Stimulated activated CD4-positive, alpha-beta T cell treated with anti-CD3 and anti-CD28 coated beads, TNF-alpha, amount 100 ng/mL, for 48 hours (primary cell): ENCODE measurements around the gene MYO16.
"Not testable (repeated sequence)": the region's sequence is repeated elsewhere in the genome, so short reads cannot be mapped to it uniquely, and the experiment has no call there.

ENCODE experiments used
- DNase-seq, 3 donors: peaks; one replicate each; pipeline ENCODE4 v3.0.0-alpha.2; 2020; ENCODE audit warnings: low read depth in 3 of 3

The MYO16 gene

GRCh38 chr13:108895220-108895704 is 265.9 kb downstream of the MYO16 start:
- DNase-seq: no peak

GRCh38 chr13:108897955-108898354 is 268.5 kb downstream of the MYO16 start:
- DNase-seq: no peak

- no peak for DNase-seq
These were observed 273.2 kb downstream of the MYO16 start for GRCh38 chr13:108902405-108903155.

- DNase-seq: no peak
These were observed 274.2 kb downstream of the MYO16 start for GRCh38 chr13:108903613-108904012.

DNA sequence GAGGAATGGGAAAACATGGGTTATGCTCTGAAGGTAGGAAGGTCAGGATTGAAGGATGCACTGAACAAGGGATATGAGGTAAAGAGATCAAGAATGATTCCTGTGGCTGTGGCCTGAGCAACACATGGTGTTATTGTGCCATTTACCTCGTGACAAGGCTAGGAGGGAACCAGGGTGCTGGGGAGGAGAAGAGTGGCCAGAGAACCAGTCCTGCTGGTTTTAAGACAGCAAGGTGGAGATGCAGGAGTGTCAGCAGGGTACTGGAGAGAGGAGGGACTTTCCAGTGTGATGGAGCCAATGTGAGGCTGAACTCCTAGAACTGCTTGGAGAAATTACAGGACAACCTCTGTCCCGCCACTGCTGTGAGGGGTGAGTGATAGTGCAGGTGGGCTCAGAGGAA is 282.4 kb downstream of the MYO16 start:
- no peak for DNase-seq

DNA sequence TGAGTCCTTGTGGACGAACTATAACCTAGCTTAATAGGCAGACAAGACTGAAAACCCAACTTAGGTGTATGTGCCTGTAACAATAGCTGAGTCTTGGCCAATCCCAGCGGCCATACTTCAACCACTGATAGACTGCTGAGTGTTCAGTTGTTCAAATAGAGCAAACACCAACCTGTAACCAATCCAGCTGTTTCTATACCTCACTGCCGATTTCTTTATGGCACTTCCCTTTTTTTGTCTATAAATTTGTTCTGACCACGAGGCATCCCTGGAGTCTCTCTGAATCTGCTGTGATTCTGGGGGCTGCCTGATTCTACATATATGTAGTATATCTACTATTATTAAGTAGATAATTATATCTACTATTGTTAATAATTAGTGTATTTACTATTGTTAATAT is 284.3 kb downstream of the MYO16 start:
- not testable (repeated sequence) for DNase-seq

GRCh38 chr13:108915095-108915633 is 285.8 kb downstream of the MYO16 start:
- DNase-seq: no peak

- peak; percentile 77 to 81 (median 77) for DNase-seq
These were observed 286.5 kb downstream of the MYO16 start for GRCh38 chr13:108915634-108916512.

DNA sequence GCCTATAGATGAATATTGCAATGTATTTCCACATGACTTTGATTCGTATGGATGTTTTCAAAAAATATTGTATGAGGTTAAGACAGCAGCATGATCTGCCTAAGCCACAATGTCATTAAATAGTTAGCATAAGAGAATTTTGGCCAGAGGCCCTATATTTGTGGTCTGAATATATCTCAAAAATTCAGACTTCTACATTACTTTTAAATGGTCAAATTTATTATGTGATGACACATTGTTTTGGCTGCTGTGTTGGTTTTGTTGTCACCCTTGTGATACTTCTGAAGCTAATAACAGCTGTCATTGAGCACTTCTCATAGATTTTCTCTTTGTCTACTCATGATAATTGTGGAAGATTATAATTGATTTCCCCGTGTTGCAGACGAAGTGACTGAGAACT is 288.2 kb downstream of the MYO16 start:
- no peak for DNase-seq

DNA sequence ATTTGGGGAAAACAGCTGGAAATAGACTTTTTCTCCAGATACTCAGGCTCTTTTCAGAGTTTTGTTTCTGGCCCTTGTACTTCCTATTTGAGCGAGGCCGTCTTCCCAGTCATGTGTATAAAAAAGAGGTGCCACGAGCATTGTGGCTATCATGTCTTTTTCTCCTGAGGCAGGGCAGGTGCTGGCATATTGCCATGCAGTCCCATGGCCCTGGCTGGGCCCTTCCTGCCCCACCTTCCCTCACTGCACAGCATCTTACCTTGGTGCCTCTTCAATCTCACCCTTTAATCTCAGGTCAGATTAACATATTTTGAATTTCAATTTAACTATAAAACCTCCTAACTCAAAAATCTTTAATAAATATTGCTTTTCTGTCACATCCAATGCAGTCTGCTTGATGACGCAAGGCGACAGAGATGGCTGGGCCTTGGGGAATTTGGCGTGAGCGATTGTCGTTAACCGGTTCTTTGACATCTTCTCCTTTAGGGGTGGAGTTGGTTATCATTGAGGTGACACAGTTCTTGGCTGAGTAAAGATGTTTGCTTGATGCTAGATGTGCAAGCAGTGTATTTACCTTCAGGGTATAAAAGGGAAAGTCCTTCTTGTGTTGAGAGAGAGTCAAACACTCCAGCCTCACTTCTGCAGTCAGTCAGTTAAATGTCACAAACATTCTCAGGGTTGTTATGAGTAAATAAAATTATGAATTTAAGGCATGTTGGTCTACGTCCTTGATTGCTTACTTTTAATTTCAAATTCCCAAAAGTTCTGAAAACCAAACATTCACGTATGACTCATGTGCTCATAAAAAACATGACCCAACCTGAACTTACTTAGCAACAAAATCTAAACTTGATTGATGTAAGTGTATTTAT is 289.9 kb downstream of the MYO16 start:
- no peak for DNase-seq

- no peak for DNase-seq
These were observed 290.7 kb downstream of the MYO16 start for GRCh38 chr13:108920137-108920536.

DNA sequence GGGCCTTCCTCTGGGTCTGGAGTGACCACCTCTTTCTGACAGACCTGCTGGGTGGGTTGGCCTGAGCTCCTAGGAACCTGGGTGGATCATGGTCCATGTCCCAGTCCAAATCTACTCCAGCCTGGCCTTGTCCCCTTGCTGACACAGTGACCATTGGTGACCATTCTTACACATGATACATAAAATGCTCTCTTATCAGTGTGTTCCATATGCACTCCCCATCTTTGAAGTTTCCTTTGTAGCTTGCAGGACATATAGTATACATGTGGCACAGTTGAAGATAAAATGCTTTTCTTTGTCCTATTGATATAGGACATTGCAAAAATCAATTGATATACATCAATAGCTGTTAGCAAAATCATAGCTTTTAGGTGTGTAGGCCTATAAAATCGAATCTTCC is 291.8 kb downstream of the MYO16 start:
- DNase-seq: no peak

DNA sequence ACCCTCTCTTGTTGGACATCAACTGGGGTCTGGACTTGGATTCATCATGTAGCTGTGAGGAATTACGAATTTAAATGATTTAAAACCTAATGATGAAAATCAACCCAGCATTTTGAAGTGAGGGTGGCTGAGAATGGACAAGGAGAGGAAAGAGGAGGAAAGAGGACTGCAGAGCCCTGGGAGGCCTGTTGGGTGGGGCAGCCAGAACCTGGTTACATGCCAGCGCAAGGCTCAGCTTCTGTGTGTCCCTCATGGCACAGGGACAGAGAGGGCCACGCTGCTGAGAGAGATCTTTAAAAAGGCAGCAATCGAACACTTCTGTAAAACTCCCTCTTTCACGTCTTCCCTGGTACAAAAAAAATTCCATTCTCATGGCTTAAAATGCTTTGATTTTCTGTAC is 292.7 kb downstream of the MYO16 start:
- DNase-seq: no peak

DNA sequence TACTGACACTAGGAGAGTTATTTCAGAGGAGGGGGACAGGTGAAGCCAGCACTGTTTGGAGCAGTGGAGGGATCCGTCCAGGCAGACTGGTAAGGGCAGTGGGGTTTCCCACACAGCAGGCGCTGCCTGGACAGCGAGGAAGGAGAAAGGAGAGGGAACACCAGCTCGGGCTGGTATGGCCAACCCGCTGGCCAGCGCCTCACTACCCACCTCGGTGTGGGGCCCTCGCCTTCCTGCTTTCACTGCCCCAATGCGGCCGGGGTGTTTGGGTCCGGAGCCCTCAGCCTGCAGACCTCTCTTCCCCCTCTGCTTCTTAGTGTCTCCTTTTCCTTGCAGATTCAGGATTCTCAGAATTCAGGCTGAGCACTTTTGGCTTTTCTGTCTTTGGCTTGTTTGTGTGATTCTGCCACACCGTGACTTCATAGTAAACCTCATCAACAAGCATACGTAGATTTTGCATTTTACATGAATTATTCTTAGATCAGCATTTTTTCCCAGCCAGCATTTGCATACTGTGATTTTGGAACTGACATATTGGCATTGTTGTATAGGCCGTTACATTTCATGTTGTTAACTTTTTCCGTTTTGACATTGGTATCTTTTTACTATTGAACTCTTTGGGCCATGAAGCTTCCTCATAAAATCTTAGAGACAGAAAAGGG is 294.1 kb downstream of the MYO16 start:
- no peak for DNase-seq

- no peak for DNase-seq
These were observed 294.7 kb downstream of the MYO16 start for GRCh38 chr13:108924134-108924533.

GRCh38 chr13:108924541-108924940 is 295.1 kb downstream of the MYO16 start:
- no peak for DNase-seq

GRCh38 chr13:108925070-108925469 is 295.7 kb downstream of the MYO16 start:
- DNase-seq: no peak

DNA sequence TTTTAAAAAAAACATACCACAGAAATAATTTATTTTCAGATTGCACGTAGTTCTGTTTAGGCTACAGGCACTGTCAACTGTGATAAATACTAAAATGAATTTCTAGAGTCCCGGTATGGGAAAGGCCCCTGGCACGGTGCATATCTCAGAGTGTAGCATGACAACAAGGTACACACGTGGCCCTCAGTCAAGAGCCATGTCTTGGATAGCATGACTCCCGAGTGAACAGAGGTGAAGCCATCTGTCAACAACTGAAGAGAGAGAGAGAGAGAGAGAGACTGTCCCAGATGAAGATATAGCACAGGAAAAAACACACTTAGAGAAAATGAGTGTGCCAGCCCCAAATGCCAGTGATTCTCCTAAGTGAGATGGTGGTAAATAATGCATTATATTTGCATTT is 297.5 kb downstream of the MYO16 start:
- no peak for DNase-seq

DNA sequence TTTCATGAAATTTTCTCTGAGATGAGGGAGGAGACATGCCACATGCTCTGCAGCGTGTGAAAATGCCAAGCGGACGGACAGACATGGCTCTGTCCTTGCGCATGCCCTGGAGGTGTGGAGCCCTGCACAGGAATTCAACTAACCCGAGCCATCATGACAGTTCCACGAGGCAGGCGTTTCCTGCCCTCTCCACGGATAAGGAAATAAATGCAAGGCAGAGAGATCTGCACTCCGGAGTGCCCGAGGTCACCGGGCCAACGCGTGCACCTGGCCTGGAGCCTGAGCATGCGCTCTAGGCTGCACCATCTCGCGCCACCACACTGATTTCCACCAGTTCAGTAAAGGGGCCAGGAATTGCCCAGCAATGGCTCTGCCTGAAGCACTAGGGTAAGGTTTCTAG is 298.2 kb downstream of the MYO16 start:
- no peak for DNase-seq

GRCh38 chr13:108929532-108930206 is 300.3 kb downstream of the MYO16 start:
- no peak for DNase-seq

- DNase-seq: no peak
These were observed 302.8 kb downstream of the MYO16 start for GRCh38 chr13:108932196-108932595.
